Left renal cortex interstitium (tissue), 4 donors: ENCODE results near the gene F12. TPM values are rescaled to one million over a fixed set of nuclear protein-coding genes. Genes with fewer than 3 reads are reported as not detected.

Experiments used
- DNase-seq, 4 donors: peaks; one replicate each; pipeline ENCODE4 v3.0.0-alpha.2; 2013; ENCODE audit warnings: low read depth in 4 of 4, low spot score in 2 of 4, missing footprints in 1 of 4
- polyA plus RNA-seq, 4 donors: library from polyadenylated mRNA; unstranded; fragments of 120-200 nt; gene quantifications; one replicate each; pipeline ENCODE4 v1.2.1, GENCODE V29; 2013; ENCODE audit not compliant: insufficient read length in 4 of 4

F12 gene
- polyA plus RNA-seq: 10 to 100 TPM in 2 of 4 donors, 1 to 10 TPM in 2; 4.2 to 19.8 (median 10.8) TPM

GRCh38 chr5:177409043-177409801 is at the start of gene F12:
F12 (minus strand) TSS chr5:177409564; CDS start chr5:177409527, 37 bp downstream.
- no peak for DNase-seq

DNA sequence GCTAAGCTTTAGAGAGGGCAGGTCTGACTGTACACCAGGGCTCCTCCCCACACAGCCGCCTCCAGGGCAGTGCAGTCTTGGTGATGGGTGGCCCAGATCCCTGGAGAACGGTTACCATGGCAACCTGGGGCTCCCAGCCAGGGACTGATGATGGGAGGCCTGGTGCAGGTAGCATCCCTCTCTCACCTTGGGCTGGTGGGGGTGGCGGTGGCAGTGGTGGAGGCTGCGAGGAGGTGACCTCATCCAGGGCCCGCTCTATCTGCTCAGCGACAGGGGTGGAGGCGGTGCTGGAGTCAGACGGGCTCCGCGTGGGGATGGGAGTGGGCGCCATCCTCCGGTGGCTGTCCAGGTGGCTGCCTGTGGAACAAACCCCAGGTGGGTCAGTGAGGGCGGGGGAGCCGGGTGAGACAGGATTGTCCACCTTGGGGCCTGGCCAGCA is 49.6 kb upstream of the F12 start:
- DNase-seq: no peak

GRCh38 chr5:177457852-177458681 is 48.7 kb upstream of the F12 start:
- no peak for DNase-seq

DNA sequence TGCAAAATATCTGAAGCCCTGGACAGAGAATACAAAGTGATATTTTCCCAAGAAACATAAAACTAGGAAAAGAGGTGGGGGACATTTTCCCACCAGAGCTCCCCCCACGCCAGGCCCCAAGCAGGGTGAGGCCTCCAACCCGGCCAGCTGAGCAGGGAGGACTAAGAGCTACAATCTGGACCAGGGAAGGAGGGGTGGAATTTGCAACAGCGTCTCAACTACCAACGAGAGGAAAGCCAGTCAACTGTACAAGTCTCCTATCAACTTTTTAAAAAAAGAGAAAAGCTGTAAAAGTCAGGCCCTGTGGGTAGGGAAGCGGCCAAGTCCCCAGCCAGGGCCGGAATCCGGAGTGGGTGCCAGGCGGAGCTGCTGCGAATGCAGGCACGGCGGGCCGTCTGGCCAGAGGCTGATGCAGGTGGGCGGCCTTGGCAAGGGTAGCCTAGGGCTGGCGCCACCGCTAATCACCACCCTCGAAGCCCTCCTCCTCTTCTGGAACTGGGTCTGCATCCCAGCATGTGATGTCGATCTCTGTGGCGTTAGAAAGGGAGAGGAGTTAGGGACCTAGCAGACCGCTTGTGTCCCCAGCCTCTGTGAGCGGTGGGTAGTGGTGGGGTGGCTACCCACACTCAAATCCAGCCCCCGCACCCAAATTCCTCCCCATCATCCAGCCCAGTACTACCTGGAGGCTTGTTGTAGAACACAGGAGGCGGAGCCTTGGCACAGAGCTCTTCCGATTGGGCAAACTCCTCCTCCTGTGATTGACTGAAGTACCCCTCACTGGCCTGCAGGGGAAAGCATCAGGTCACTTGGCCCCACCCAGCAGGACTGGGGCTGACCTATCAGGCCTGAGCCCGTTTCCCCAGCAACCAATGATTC is 47.9 kb upstream of the F12 start:
- peak in 2 of 4 donors; percentile 73 to 88 for DNase-seq

DNA sequence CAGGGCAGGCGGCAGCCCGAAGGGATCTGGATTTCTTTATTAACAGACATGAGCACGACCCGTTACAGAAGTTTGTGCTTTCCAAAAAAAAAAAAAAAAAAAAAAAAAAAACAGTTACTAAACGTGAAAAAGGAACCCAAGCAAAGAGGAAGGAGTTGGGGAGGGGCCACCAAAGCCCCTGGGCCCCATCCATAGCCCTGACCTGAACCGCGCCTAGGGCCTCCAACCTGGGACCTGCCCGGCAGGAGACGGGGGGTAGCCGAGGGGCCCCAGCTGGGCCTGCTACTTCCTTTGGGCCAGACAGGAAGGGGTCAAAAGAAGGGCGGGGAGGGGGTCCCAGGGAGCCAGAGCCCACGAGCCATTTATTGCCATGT is 47.2 kb upstream of the F12 start:
- DNase-seq: no peak

- peak in 2 of 4 donors; percentile 83 to 86 for DNase-seq
These were observed 46.6 kb upstream of the F12 start for GRCh38 chr5:177455661-177456590.

DNA sequence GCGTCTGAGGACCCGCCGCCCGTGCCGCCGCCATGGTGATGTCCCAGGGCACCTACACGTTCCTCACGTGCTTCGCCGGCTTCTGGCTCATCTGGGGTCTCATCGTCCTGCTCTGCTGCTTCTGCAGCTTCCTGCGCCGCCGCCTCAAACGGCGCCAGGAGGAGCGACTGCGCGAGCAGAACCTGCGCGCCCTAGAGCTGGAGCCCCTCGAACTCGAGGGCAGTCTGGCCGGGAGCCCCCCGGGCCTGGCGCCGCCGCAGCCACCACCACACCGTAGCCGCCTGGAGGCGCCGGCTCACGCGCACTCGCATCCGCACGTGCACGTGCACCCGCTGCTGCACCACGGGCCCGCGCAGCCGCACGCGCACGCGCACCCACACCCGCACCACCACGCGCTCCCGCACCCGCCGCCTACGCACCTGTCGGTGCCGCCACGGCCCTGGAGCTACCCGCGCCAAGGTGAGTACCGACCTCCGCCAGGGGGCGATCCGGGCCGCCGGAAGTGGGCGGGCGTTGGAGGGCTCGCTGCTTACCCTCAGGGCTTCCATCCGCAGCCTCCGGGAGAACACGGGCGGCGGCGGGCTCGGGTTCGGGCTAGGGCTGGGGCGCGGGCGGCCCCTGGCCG is 45.8 kb upstream of the F12 start:
- DNase-seq: peak in 1 of 4 donors; percentile 63

GRCh38 chr5:177454397-177455035 is 45.2 kb upstream of the F12 start:
- DNase-seq: peak in 3 of 4 donors; percentile 81 to 85 (median 85)

DNA sequence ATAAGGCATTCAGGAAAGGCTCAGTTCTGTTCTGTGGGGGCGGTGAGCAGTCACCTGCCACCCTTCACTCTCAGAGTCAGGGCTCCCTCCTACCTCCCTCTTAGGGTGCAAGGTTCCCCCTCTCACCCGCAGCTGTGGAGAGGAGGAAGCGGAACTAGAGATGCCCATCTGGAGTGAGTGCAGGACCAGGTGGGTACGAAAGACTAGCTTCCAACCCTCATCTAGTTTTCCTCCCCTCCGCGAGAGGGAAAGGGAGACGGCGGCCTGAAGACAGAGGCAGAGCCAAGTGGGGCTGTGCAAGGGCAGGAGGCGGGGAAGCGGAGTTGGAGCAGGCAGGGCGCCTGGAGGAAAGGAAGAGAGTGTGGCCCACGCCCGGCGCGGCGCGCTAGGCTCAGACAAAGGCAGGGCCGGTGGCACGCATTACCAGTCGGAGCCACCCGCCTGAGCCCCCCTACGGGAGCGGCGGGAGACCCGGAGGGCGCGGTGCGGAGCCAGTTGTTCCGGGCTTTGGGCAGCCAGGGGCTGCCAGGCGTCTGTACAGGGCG is 44.6 kb upstream of the F12 start:
- DNase-seq: no peak

DNA sequence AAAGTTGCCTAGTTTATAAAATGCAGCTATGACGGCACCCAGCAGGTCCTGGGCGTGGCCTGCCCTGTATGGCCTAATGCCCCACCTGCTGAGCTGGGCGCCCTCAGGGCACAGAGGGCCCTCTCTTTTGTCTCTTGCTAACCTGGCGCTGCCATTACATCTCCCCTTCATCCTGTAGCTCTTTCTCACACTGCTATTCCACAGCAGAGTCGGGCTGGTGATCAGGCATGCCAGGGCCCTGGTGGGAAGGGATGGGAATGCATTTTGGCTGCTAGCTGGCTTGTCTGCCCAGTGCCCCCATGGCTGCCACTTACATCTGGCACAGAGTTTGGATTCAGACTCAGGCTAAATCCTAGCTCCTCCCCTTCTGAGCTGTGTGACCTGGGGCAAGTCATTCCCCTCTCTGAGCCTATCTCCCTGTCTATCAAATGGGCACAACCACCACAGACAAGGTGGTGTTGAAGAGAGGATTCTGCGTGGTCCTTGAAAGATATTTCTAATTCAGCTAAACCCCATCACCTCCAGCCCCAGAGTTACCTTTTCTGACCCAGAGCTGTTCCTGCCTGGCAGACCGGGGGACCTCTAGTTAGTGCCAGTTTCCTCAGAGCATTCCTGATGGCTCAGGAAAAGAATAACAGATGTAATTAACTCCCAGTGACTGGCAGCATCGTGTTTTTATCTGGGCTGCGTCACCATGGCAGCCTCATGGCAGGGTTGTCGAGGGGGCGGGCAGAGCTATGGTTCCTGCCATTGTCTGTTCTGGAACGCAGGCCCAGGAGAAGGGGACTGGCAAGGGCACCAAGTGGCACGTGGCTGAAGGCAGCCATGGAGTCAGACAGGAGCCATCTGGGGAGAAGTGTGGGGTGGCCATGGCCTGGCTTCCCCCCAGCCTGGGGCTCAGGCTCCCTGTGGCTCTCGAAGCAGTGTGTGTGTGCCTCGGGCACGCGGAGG is 43.6 kb upstream of the F12 start:
- no peak for DNase-seq

DNA sequence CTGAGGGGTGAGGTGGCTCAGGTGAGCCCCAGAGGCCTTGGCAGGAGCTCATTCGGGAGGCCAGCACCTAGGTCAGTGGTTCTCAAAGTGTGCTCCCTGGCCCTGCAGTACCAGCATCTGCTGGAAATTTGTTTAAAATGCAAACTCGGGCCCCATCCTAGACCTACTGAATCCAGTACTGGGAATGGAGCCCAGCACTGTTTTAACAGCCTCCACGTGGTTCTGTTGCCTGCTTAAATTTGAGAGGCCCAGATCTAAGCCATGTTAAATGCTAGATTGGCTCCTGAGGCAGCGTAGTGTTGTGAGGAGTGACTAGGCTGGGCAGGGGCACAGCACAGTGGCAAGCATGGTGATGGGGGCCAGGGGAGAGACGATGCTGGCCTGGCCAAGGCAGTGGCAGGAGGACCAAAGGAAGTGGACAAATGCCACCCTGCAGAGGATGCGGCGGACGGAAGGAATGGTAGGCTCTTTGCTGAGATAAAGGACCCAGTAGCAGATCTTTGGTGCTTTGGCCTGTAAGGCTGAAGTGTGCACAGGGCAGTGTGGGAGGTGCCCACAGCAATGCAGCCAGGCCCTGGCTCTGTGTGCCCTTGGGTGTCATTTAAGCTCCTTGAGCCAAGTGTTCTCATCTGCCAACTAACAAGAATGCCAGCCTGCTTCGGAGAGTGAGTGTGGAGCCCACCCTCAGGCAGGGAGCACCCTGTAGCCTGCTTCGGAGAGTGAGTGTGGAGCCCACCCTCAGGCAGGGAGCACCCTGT is 41.5 kb upstream of the F12 start:
- DNase-seq: no peak

DNA sequence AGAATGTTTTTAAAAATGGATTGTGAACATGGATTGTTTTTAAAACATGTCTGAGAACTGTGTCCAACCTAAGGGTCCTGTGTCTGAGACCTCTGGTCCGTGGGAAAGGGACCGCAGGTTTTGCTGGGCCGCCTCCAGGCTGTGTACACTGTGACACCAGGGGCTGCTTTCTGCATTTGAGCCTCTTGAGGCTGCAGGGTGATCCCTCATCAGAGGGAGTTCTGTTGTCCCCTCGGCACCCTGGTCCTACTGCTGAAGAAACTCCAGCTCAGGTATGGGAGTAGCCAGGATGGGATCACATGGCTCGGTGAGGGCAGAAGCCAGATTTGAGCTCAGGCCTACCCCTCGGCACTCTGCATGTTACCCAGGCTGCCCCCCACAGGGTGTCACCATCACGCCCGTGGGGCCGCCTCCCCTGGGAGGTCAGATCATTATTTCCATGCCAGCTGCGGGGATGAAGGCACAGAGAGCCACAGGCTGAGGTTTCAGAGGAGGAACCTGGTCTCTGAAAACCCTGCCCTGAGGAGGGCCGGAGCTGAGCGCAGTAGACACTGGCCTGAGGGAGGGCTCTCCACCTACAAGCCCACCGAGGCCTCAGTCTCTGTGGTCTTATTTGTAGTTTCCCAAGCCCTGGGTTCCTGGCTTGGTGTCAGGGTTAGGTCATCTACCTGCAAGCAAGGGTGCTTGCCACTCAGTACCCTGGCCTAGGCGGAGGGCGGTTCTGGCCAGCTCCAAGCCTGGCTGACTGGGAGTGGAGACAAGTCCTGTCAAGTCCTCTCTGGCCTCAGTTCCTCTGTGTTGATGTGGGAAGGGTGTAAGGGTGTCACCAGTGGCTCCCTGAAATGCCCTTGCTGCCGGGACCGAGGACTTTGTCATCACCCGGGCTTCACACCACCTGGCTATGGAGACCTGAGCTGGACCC is 40.0 kb upstream of the F12 start:
- DNase-seq: no peak

GRCh38 chr5:177448244-177448950 is 39.0 kb upstream of the F12 start:
- DNase-seq: no peak

DNA sequence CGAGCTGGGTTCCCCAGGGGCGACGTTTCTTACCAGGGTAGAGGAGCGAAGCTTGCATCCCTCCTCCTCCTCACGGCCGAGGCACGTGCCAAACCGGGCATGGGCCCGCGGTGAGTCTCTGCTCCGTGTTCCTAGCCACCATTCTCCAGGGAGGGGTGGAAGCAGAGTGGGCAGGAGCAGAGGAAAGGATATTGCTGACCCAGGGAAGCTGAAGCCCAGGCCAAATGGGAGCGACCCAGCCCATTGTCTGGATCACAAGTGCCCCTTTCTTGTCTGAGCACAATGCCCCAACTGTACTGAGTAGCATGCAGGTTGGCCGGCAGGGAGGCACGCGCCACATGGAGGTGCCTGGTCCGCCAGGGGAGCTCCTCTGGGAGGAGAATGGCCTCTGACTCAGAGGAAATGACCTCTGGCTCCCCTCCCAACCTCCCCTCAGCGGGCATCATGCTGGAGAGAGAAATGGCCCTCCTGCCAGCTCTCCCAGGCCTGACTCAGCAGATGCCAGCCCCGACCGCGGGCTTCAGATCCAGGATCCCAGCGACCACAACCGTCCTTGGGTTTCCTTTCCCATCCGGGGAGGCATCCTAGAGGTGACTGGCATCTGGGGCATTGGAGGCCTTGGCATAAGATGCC is 38.4 kb upstream of the F12 start:
- DNase-seq: no peak
